GM12801 (cell line): ENCODE results near the gene ANGPTL7.

ENCODE experiments used
- CTCF ChIP-seq: IDR thresholded peaks from one replicate; pipeline ENCODE4 v1.5.1; 2011; ENCODE audit warnings: control low read depth; ENCODE audit not compliant: insufficient read length; ENCODE audit errors: extremely low read depth

ANGPTL7 gene

GRCh38 chr1:11182884-11183283, 6.3 kb upstream of the ANGPTL7 start:
- no peak for TF ChIP-seq CTCF

GRCh38 chr1:11184973-11185372, 4.2 kb upstream of the ANGPTL7 start:
- no peak for TF ChIP-seq CTCF

- no peak for TF ChIP-seq CTCF
These were observed 2.2 kb upstream of the ANGPTL7 start for GRCh38 chr1:11187000-11187399.

- TF ChIP-seq CTCF, result no peak
These were observed 1.7 kb upstream of the ANGPTL7 start for GRCh38 chr1:11187494-11187893.

- no peak for TF ChIP-seq CTCF
These were observed 1.2 kb upstream of the ANGPTL7 start for GRCh38 chr1:11187931-11188330.

GRCh38 chr1:11188381-11188780, 774 bp upstream of the ANGPTL7 start:
- TF ChIP-seq CTCF, result no peak

- TF ChIP-seq CTCF, result no peak
These were observed 4.2 kb downstream of the ANGPTL7 start for GRCh38 chr1:11193376-11193775.
